Colonic mucosa (tissue), 4 donors: Measurements from ENCODE around the gene TMEM132D. TPM values are rescaled to one million over a fixed set of nuclear protein-coding genes. Genes with fewer than 3 reads are reported as not detected.

Experiments used
- DNase-seq: peaks from one replicate; pipeline ENCODE4 v3.0.0-alpha.2; 2020
- H3K27ac ChIP-seq: fragments of 200-600 bp; one replicate; pipeline ENCODE4 v1.8.0; 2021
- H3K27me3 ChIP-seq: fragments of 200-600 bp; one replicate; pipeline ENCODE4 v1.8.0; 2021
- H3K36me3 ChIP-seq: fragments of 200-600 bp; one replicate; pipeline ENCODE4 v1.8.0; 2021
- H3K4me1 ChIP-seq: fragments of 200-600 bp; one replicate; pipeline ENCODE4 v1.8.0; 2021; ENCODE audit warnings: mild to moderate bottlenecking
- H3K4me3 ChIP-seq: fragments of 200-600 bp; one replicate; pipeline ENCODE4 v1.8.0; 2021
- H3K9ac ChIP-seq, 2 donors: one replicate each; pipeline ENCODE4 v1.7.0; 2013; ENCODE audit warnings: control low read depth in 2 of 2, low read depth in 2 of 2, low read length in 2 of 2
- H3K9me3 ChIP-seq: fragments of 200-600 bp; one replicate; pipeline ENCODE4 v1.8.0; 2021
- intact Hi-C: fragments of 100-400 bp; cut with DNase I; formaldehyde crosslinking; loops from one replicate; pipeline ENCODE4 v1.14.1; 2022
- total RNA-seq, 2 donors: library from RNA; stranded (reverse); fragmentation: NEBNext Ultra II Directional in 1 of 2; extraction: Animal tissue kit (Norgen Biotek cat#: 25700) in 1 of 2; gene quantifications; one replicate each; pipeline ENCODE4 v1.2.1, GENCODE V29; 2021
- TF ChIP-seq, protein P1 (sequence below): fragments of 200-600 bp; IDR thresholded peaks from one replicate; pipeline ENCODE4 v1.8.0; 2022; ENCODE audit warnings: antibody characterized with exemption, mild to moderate bottlenecking
- donor health status: healthy.
- donor health status: DM: no; HTN: no; CAD: no.
- donor health status: DM: no; HTN: no; CAD: no.

Gene TMEM132D
- total RNA-seq, 2 donors from 2014 or later, result 0.17 to 0.32 TPM

DNA sequence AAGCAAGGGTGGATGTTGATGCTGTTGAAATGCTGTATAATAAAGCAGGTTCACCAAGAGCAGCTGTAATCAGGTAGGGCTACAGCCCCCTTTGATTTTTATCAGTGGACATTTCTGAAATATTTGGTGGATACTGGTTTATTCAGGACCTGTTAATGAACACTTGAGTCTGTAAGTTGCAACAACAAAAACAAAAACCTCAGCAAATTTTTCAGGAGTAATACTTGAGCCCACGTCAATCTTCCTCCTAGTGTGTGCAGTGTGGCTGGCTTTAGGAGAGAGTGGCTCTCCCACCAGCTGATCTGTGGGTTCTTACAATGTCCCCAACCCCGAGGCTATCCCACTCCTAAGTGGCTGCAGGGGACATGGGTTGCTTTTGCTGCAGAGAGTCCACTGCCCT is 702.8 kb downstream of the TMEM132D start:
- H3K9ac ChIP-seq, result no peak overlapping the region
- H3K27ac ChIP-seq, result no peak overlapping the region
- no peak overlapping the region for H3K4me3 ChIP-seq
- TF ChIP-seq, protein P1, sequence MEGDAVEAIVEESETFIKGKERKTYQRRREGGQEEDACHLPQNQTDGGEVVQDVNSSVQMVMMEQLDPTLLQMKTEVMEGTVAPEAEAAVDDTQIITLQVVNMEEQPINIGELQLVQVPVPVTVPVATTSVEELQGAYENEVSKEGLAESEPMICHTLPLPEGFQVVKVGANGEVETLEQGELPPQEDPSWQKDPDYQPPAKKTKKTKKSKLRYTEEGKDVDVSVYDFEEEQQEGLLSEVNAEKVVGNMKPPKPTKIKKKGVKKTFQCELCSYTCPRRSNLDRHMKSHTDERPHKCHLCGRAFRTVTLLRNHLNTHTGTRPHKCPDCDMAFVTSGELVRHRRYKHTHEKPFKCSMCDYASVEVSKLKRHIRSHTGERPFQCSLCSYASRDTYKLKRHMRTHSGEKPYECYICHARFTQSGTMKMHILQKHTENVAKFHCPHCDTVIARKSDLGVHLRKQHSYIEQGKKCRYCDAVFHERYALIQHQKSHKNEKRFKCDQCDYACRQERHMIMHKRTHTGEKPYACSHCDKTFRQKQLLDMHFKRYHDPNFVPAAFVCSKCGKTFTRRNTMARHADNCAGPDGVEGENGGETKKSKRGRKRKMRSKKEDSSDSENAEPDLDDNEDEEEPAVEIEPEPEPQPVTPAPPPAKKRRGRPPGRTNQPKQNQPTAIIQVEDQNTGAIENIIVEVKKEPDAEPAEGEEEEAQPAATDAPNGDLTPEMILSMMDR, result no peak
- intact Hi-C loops, result no loop called here
- H3K36me3 ChIP-seq, result no peaks in the 10 kb centered on the region
- H3K27me3 ChIP-seq, result no peaks in the 10 kb centered on the region
- no peaks in the 10 kb centered on the region for H3K4me1 ChIP-seq
- DNase-seq, result no peak
- H3K9me3 ChIP-seq, result no peaks in the 10 kb centered on the region

DNA sequence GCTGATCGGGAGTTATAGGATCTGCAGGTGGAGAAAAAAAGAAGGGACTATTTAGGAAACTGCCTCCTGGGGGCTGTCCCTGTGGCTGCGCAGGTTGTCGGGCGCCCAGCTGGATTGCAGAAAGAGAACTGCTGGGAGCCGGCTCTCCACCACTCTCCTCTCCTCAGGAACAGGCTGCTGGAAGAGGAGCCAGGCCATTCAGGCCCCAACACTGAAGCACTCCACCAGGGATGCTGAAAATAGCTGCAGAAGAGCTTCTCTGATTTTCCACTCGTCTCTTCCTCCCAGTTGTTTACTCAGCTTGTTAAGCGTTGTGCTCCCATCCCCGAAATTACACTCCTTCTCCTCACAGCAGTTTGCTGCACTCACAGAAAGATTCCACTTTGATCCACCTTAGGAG is 703.2 kb downstream of the TMEM132D start:
- Histone ChIP-seq H3K9ac (no peak overlapping the region), H3K9me3 (no peaks in the 10 kb centered on the region), H3K27me3 (no peaks in the 10 kb centered on the region), H3K4me1 (no peaks in the 10 kb centered on the region), H3K27ac (no peak overlapping the region), H3K36me3 (no peaks in the 10 kb centered on the region), H3K4me3 (no peak overlapping the region)
- no peak for DNase-seq
- TF ChIP-seq, protein P1, result no peak
- intact Hi-C loops, result no loop called here

GRCh38 chr12:129196927-129197326 is 706.9 kb downstream of the TMEM132D start:
- intact Hi-C loops, result no loop called here
- no peak for DNase-seq
- Histone ChIP-seq H3K4me3 (no peak overlapping the region), H3K36me3 (no peaks in the 10 kb centered on the region), H3K27ac (peak overlapping the region; percentile 9), H3K27me3 (no peaks in the 10 kb centered on the region), H3K4me1 (no peaks in the 10 kb centered on the region), H3K9me3 (no peaks in the 10 kb centered on the region), H3K9ac (no peak overlapping the region)
- TF ChIP-seq, protein P1, result no peak

- H3K4me3 ChIP-seq, result no peak overlapping the region
- no peak for DNase-seq
- no peak overlapping the region for H3K9ac ChIP-seq
- intact Hi-C loops, result no loop called here
- no peaks in the 10 kb centered on the region for H3K27me3 ChIP-seq
- H3K36me3 ChIP-seq, result no peaks in the 10 kb centered on the region
- no peaks in the 10 kb centered on the region for H3K4me1 ChIP-seq
- no peak overlapping the region for H3K27ac ChIP-seq
- TF ChIP-seq, protein P1, result no peak
- H3K9me3 ChIP-seq, result no peaks in the 10 kb centered on the region
Observed at GRCh38 chr12:129195081-129195480, 708.7 kb downstream of the TMEM132D start.

- H3K27ac ChIP-seq, result no peak overlapping the region
Observed at GRCh38 chr12:129193263-129193871, 710.5 kb downstream of the TMEM132D start.

More at GRCh38 chr12:129193263-129193871, 710.5 kb downstream of the TMEM132D start:
- Histone ChIP-seq H3K9me3 (no peaks in the 10 kb centered on the region), H3K27me3 (no peaks in the 10 kb centered on the region), H3K9ac (no peak overlapping the region), H3K4me1 (no peaks in the 10 kb centered on the region), H3K4me3 (no peak overlapping the region), H3K36me3 (no peaks in the 10 kb centered on the region)
- intact Hi-C loops, result no loop called here
- TF ChIP-seq, protein P1, result peak; percentile 58
- peak; percentile 48 for DNase-seq
